Measurements from ENCODE around the gene VOPP1.

DNA sequence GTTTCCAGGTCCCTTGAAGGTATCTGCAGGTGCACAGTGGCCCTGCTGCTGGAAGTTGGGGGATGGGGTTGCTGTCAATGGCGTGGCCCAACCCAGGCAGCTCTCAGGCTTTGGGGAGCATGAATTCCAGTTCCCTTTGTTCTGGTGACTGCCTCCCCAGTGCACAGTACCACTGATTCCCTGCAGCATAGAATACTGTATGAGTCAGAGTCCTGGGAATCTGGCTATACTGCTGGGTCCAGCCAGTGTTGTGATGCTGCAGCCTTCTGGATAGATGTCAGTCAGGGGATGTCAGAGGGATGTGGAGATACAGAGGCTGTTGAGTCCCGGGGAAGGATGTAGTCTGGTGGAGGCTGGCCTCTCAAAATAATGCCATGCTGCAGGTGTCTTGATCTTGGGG, 107.9 kb downstream of the VOPP1 start:
- TF ChIP-seq, protein P1, sequence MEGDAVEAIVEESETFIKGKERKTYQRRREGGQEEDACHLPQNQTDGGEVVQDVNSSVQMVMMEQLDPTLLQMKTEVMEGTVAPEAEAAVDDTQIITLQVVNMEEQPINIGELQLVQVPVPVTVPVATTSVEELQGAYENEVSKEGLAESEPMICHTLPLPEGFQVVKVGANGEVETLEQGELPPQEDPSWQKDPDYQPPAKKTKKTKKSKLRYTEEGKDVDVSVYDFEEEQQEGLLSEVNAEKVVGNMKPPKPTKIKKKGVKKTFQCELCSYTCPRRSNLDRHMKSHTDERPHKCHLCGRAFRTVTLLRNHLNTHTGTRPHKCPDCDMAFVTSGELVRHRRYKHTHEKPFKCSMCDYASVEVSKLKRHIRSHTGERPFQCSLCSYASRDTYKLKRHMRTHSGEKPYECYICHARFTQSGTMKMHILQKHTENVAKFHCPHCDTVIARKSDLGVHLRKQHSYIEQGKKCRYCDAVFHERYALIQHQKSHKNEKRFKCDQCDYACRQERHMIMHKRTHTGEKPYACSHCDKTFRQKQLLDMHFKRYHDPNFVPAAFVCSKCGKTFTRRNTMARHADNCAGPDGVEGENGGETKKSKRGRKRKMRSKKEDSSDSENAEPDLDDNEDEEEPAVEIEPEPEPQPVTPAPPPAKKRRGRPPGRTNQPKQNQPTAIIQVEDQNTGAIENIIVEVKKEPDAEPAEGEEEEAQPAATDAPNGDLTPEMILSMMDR (conservative IDR thresholded peaks at IDR 0.05; ENCODE audit: low read length) = no peak
- no peak for TF ChIP-seq EZH2phosphoT487 (IDR thresholded peaks at IDR 0.05; ENCODE audit: borderline replicate concordance)
